Chondrocyte (in vitro differentiated cells): ENCODE measurements around the gene NUDT3. TPM values are rescaled to one million over a fixed set of nuclear protein-coding genes. Genes with fewer than 3 reads are reported as not detected.
"Not testable (repeated sequence)": the region's sequence is repeated elsewhere in the genome, so short reads cannot be mapped to it uniquely, and the experiment has no call there.

Experiments
- DNase-seq: peaks from one replicate; pipeline ENCODE4 v3.0.0; 2021; ENCODE audit warnings: mixed read lengths, low spot score
- H3K27ac Mint-ChIP-seq: one replicate; pipeline ENCODE4 v1.8.0; 2021; ENCODE audit warnings: mild to moderate bottlenecking, moderate library complexity, mixed read lengths; ENCODE audit not compliant: unreplicated experiment
- H3K27me3 Mint-ChIP-seq: 2 replicates; pipeline ENCODE4 v1.8.0; 2021; ENCODE audit warnings: low read depth, mixed read lengths
- H3K36me3 Mint-ChIP-seq: 2 replicates; pipeline ENCODE4 v1.8.0; 2021; ENCODE audit warnings: low read depth, mixed read lengths
- H3K4me1 Mint-ChIP-seq: 2 replicates; pipeline ENCODE4 v1.8.0; 2021; ENCODE audit warnings: low read depth, mild to moderate bottlenecking, mixed read lengths
- H3K4me3 Mint-ChIP-seq: one replicate; pipeline ENCODE4 v1.8.0; 2021; ENCODE audit warnings: mild to moderate bottlenecking, moderate library complexity, mixed read lengths; ENCODE audit not compliant: unreplicated experiment
- H3K9me3 Mint-ChIP-seq: 2 replicates; pipeline ENCODE4 v1.8.0; 2021; ENCODE audit warnings: low read depth, mixed read lengths
- total RNA-seq: library from RNA; stranded (reverse); gene quantifications from 3 replicates; pipeline ENCODE4 v1.2.1, GENCODE V29; 2021
- TF ChIP-seq, protein P1 (sequence below): fragments of 200-600 bp; sonication (generic); IDR thresholded peaks from 2 replicates; pipeline ENCODE4 v1.5.0; 2021; ENCODE audit warnings: antibody characterized with exemption, mild to moderate bottlenecking, moderate library complexity

Gene NUDT3
- total RNA-seq, 1 donor from 2014 or later: 22.0 TPM

DNA sequence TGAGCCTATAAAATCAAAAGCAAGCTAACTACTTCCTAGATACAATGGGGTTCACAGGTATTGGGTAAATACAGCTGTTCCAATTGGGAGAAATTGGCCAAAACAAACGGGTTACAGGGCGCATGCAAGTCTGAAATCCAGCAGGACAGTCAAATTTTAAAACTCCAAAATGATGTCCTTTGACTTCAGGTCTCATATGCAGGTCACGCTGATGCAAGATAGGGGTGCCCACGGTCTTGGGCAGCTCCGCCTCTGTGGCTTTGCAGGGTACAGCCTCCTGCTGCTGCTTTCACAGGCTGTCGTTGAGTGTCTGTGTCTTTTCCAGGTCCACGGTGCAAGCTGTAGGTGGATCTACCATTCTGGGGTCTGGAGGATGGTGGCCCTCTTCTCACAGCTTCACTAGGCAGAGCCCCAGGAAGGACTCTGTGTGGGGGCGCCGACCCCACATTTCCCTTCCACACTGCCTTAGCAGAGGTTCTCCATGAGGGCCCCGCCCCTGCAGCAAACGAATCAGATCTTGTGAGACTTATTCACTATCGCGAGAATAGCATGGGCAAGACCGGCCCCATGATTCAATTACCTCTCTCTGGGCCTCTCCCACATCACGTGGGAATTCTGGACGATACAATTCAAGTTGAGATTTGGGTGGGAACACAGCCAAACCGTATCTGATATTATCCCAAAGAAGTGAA is 131.7 kb downstream of the NUDT3 start:
- Mint-ChIP-seq H3K36me3 (peaks cover 14% of the 10 kb centered on the region), H3K4me3 (no peak overlapping the region), H3K4me1 (no peaks in the 10 kb centered on the region), H3K27ac (no peak overlapping the region), H3K27me3 (no peaks in the 10 kb centered on the region), H3K9me3 (peaks cover 16% of the 10 kb centered on the region)
- TF ChIP-seq, protein P1, sequence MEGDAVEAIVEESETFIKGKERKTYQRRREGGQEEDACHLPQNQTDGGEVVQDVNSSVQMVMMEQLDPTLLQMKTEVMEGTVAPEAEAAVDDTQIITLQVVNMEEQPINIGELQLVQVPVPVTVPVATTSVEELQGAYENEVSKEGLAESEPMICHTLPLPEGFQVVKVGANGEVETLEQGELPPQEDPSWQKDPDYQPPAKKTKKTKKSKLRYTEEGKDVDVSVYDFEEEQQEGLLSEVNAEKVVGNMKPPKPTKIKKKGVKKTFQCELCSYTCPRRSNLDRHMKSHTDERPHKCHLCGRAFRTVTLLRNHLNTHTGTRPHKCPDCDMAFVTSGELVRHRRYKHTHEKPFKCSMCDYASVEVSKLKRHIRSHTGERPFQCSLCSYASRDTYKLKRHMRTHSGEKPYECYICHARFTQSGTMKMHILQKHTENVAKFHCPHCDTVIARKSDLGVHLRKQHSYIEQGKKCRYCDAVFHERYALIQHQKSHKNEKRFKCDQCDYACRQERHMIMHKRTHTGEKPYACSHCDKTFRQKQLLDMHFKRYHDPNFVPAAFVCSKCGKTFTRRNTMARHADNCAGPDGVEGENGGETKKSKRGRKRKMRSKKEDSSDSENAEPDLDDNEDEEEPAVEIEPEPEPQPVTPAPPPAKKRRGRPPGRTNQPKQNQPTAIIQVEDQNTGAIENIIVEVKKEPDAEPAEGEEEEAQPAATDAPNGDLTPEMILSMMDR: no peak
- no peak for DNase-seq

DNA sequence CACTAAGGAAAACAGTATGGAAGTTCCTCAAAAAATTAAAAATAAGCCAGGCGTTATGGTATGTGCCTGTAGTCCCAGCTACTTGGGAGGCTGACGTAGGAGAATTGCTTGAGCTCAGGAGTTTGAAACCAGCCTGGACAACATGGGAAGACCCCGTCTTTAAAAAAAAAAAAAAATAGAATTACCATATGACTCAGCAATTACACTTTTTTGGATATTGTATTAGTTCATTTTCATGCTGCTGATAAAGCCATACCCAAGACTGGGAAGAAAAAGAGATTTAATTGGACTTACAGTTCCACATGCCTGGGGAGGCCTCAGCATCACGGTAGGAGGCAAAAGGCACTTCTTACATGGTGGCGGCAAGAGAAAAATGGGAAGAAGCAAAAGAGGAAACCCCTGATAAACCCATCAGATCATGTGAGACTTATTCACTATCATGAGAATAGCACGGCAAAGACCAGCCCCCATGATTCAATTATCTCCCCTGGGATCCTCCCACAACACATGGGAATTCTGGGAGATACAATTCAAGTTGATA is 132.9 kb downstream of the NUDT3 start:
- H3K36me3 Mint-ChIP-seq: peaks cover 7% of the 10 kb centered on the region
- H3K27ac Mint-ChIP-seq: no peak overlapping the region
- no peak for DNase-seq
- H3K9me3 Mint-ChIP-seq: peaks cover 8% of the 10 kb centered on the region
- no peaks in the 10 kb centered on the region for H3K4me1 Mint-ChIP-seq
- H3K27me3 Mint-ChIP-seq: no peaks in the 10 kb centered on the region
- H3K4me3 Mint-ChIP-seq: no peak overlapping the region
- TF ChIP-seq, protein P1: no peak

DNA sequence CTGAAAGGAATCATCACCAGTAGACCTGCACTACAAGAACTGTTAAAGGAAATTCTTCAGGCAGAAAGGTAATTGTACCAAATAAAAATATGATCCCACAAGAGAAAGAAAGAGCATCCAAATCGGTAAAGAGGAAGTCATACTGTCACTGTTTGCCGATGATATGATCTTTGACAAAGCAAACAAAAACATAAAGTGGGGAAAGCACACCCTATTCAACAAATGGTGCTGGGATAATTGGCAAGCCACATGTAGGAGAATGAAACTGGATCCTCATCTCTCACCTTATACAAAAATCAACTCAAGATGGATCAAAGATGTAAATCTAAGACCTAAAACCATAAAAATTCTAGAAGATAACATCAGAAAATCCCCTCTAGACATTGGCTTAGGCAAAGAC is 140.1 kb downstream of the NUDT3 start:
- H3K4me3 Mint-ChIP-seq, DNase-seq, H3K27ac Mint-ChIP-seq, H3K9me3 Mint-ChIP-seq, H3K36me3 Mint-ChIP-seq, H3K27me3 Mint-ChIP-seq: not testable (repeated sequence)
- H3K4me1 Mint-ChIP-seq: peaks cover 21% of the 10 kb centered on the region

DNA sequence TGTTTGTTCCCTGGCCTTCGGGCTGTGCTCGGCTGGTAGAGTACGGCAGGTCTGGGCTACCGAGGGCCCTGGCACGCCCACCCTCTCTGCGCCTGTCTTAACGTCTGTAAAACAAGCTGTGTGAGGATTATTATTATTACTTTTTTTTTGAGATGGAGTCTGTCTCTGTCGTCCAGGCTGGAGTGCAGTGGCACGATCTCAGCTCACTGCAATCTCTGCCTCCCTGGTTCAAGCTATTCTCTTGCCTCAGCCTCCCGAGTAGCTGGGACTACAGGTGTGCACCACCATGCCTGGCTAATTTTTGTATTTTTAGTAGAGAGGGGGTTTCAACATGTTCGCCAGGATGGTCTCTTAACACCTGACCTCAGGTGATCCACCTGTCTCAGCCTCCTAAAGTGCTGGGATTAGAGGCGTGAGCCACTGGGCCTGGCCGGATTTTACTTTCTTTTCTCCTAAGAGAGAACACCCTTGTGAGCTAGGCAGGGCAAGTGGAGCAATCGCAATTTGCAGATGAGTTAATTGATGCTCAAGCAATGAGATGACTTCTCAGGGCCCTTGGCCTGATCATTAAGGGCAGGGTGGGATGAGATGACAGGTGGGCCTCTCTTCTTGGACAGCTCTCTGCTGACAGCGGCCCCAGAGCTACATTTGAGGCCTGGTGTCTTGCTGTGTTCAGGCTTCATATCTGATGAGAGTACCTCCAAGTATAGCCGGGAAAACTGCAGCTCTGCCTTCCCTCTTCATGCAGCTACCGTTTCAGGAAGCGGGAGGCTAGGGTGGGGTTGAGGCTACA is 142.8 kb downstream of the NUDT3 start:
- no peaks in the 10 kb centered on the region for H3K36me3 Mint-ChIP-seq
- H3K27me3 Mint-ChIP-seq: no peaks in the 10 kb centered on the region
- H3K4me3 Mint-ChIP-seq: peak overlapping the region; percentile 90
- no peaks in the 10 kb centered on the region for H3K9me3 Mint-ChIP-seq
- TF ChIP-seq, protein P1: no peak
- peak; percentile 28 for DNase-seq
- peak overlapping the region; percentile 93 for H3K27ac Mint-ChIP-seq
- H3K4me1 Mint-ChIP-seq: peaks cover 33% of the 10 kb centered on the region

DNA sequence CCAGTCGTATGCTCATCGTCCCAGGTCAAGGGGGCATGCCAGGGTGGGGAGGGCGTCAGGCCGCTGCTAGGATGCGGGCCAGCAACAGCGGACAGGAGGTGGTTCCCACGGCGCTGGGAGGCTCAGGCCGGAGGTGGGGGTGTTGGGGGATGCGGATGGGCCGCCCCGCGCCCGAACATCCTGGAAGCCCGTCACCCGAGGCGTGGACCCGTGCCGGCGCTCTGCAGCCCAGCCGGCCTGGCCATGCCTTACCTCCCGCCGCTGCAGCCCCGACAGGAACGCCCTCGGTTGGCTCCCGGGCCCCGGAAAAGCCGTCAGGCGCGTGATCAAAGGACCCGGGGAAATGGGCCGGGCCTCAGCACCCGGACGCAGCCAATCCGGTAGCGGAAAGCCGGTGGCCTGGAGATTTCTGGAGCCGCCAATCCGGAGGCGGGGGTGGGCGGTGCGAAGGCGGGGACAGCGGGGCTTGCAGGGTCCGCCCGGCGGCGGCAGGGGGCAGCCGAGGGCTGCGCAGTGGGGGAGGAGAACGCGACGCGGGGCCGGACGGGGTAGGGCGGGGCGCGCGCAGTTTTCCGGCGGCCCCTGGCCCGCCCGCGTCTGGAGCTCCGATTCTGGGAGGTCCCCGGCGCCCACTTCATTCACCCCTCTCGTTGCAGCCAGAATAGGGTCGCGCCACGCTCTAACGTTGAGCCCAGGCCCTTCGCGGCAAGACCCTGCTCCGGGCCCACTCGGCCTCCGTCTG is 143.6 kb downstream of the NUDT3 start, which contains the start of gene SMIM29:
Gene SMIM29 (minus strand): TSS at position 280 of the 742 bp plus-strand sequence. CDS start 1,215 bp downstream, outside the sequence.
- no peak for DNase-seq
- Mint-ChIP-seq H3K4me1 (peaks cover 40% of the 10 kb centered on the region), H3K27ac (peak within 1 kb of the TSS; percentile 93), H3K36me3 (no peaks in the 10 kb centered on the region), H3K27me3 (no peaks in the 10 kb centered on the region), H3K4me3 (peak within 1 kb of the TSS; percentile 90), H3K9me3 (no peaks in the 10 kb centered on the region)
- TF ChIP-seq, protein P1: peak; percentile 98
